ENCODE measurements around the gene FLT3.

The FLT3 gene

GRCh38 chr13:28001049-28001448 is 99.3 kb downstream of the FLT3 start:
- ChIA-PET CTCF (interaction anchor here (0.6 kb wide), 2 partner anchors 14 to 620 kb away, joined by 3 to 4 read pairs; no protein-coding TSS in a partner anchor), POLR2A (ENCODE audit: low non-redundant PET) (no interaction called here)
- no peak for TF ChIP-seq CTCF (conservative IDR thresholded peaks at IDR 0.05; ENCODE audit: low read depth)
- no peak overlapping the region for H3K27ac ChIP-seq
- no peak for DNase-seq (ENCODE audit: low spot score)

- CTCF ChIA-PET, result interaction anchor here (0.6 kb wide), 1 partner anchor 14 kb away, joined by 3 read pairs; no protein-coding TSS in a partner anchor
- DNase-seq (ENCODE audit: low spot score), result no peak
- POLR2A ChIA-PET (ENCODE audit: low non-redundant PET), result no interaction called here
- TF ChIP-seq CTCF (conservative IDR thresholded peaks at IDR 0.05; ENCODE audit: low read depth), result no peak
- H3K27ac ChIP-seq, result no peak overlapping the region
Measured at GRCh38 chr13:28000567-28000966, 99.8 kb downstream of the FLT3 start.

- TF ChIP-seq CTCF (conservative IDR thresholded peaks at IDR 0.05; ENCODE audit: low read depth), result peak; percentile 48
- no peak for DNase-seq (ENCODE audit: low spot score)
- ChIA-PET POLR2A (ENCODE audit: low non-redundant PET) (no interaction called here), CTCF (interaction anchor here (0.6 to 1.5 kb wide), 4 partner anchors 118 to 1227 kb away, joined by 3 to 4 read pairs (median 3); no protein-coding TSS in a partner anchor)
- H3K27ac ChIP-seq, result no peak overlapping the region
Measured at GRCh38 chr13:27997904-27998522, 102.4 kb downstream of the FLT3 start.

- DNase-seq (ENCODE audit: low spot score), result no peak
- POLR2A ChIA-PET (ENCODE audit: low non-redundant PET), result no interaction called here
- no peak for TF ChIP-seq CTCF (conservative IDR thresholded peaks at IDR 0.05; ENCODE audit: low read depth)
- H3K27ac ChIP-seq, result no peak overlapping the region
- CTCF ChIA-PET, result interaction anchor here (0.7 kb wide), 1 partner anchor 20 kb away, joined by 3 read pairs; no protein-coding TSS in a partner anchor
Measured at GRCh38 chr13:27991881-27992280, 108.5 kb downstream of the FLT3 start.

GRCh38 chr13:27988520-27988919 is 111.9 kb downstream of the FLT3 start, which contains the start of gene URAD:
Gene URAD (minus strand): TSS chr13:27988693. CDS start chr13:27988637, 56 bp downstream.
- CTCF ChIA-PET, result interaction anchor here (0.6 to 1.0 kb wide), 5 partner anchors 27 to 627 kb away, joined by 3 to 5 read pairs (median 4); no protein-coding TSS in a partner anchor
- no peak for TF ChIP-seq CTCF (conservative IDR thresholded peaks at IDR 0.05; ENCODE audit: low read depth)
- no peak within 1 kb of the TSS for H3K27ac ChIP-seq
- no peak for DNase-seq (ENCODE audit: low spot score)
- POLR2A ChIA-PET (ENCODE audit: low non-redundant PET), result no interaction called here

GRCh38 chr13:27985600-27985999 is 114.8 kb downstream of the FLT3 start:
- POLR2A ChIA-PET (ENCODE audit: low non-redundant PET), result no interaction called here
- DNase-seq (ENCODE audit: low spot score), result no peak
- TF ChIP-seq CTCF (conservative IDR thresholded peaks at IDR 0.05; ENCODE audit: low read depth), result no peak
- no peak overlapping the region for H3K27ac ChIP-seq
- CTCF ChIA-PET, result interaction anchor here (0.7 to 3.1 kb wide), 3 partner anchors 117 to 610 kb away, joined by 4 to 24 read pairs (median 5); no protein-coding TSS in a partner anchor

All from RWPE1 (cell line).